Measurements from ENCODE around the gene COQ6.

- TF ChIP-seq, protein P1, sequence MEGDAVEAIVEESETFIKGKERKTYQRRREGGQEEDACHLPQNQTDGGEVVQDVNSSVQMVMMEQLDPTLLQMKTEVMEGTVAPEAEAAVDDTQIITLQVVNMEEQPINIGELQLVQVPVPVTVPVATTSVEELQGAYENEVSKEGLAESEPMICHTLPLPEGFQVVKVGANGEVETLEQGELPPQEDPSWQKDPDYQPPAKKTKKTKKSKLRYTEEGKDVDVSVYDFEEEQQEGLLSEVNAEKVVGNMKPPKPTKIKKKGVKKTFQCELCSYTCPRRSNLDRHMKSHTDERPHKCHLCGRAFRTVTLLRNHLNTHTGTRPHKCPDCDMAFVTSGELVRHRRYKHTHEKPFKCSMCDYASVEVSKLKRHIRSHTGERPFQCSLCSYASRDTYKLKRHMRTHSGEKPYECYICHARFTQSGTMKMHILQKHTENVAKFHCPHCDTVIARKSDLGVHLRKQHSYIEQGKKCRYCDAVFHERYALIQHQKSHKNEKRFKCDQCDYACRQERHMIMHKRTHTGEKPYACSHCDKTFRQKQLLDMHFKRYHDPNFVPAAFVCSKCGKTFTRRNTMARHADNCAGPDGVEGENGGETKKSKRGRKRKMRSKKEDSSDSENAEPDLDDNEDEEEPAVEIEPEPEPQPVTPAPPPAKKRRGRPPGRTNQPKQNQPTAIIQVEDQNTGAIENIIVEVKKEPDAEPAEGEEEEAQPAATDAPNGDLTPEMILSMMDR (IDR thresholded peaks at IDR 0.05): no peak
- TF ChIP-seq ZFX (IDR thresholded peaks at IDR 0.05; ENCODE audit: borderline replicate concordance): no peak
Measured at GRCh38 chr14:73958591-73958990, 8.5 kb downstream of the COQ6 start.

Measured in 22Rv1 (cell line).